ENCODE measurements around the gene SYNE1. TPM values are rescaled to one million over a fixed set of nuclear protein-coding genes. Genes with fewer than 3 reads are reported as not detected.

SYNE1 gene
- total RNA-seq, 1 experiment from 2014 or later, result 23.0 TPM

- TF ChIP-seq, protein P1, sequence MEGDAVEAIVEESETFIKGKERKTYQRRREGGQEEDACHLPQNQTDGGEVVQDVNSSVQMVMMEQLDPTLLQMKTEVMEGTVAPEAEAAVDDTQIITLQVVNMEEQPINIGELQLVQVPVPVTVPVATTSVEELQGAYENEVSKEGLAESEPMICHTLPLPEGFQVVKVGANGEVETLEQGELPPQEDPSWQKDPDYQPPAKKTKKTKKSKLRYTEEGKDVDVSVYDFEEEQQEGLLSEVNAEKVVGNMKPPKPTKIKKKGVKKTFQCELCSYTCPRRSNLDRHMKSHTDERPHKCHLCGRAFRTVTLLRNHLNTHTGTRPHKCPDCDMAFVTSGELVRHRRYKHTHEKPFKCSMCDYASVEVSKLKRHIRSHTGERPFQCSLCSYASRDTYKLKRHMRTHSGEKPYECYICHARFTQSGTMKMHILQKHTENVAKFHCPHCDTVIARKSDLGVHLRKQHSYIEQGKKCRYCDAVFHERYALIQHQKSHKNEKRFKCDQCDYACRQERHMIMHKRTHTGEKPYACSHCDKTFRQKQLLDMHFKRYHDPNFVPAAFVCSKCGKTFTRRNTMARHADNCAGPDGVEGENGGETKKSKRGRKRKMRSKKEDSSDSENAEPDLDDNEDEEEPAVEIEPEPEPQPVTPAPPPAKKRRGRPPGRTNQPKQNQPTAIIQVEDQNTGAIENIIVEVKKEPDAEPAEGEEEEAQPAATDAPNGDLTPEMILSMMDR (IDR thresholded peaks at IDR 0.05; ENCODE audit: insufficient read depth in 1 of 2, low read depth in 1 of 2, low read length in 1 of 2, severe bottlenecking in 1 of 2, unreplicated experiment in 1 of 2), result no peak
- H3K9me3 ChIP-seq, result no peaks in the 10 kb centered on the region
- ChIA-PET POLR2A (no interaction called here), CTCF (no interaction called here)
- no peak overlapping the region for H3K4me3 ChIP-seq (ENCODE audit: low read depth, low read length)
- intact Hi-C loops (cut with micrococcal nuclease; ENCODE audit: unreplicated experiment), result loop anchor here (1.0 kb wide), 1 partner anchor 25 kb away; no protein-coding TSS in a partner anchor
- Mint-ChIP-seq H3K4me1 (ENCODE audit: low read depth, unreplicated experiment) (no peaks in the 10 kb centered on the region), H3K9me3 (ENCODE audit: unreplicated experiment) (no peaks in the 10 kb centered on the region), H3K4me3 (ENCODE audit: unreplicated experiment) (no peak overlapping the region), H3K36me3 (ENCODE audit: insufficient read depth, unreplicated experiment) (no peaks in the 10 kb centered on the region), H3K27me3 (ENCODE audit: insufficient read depth, unreplicated experiment) (no peaks in the 10 kb centered on the region), H3K27ac (ENCODE audit: unreplicated experiment) (no peak overlapping the region)
- H3K36me3 ChIP-seq (ENCODE audit: control insufficient read depth, insufficient read depth, low read length), result no peaks in the 10 kb centered on the region
- no TSS peak for BruUV-seq (replicated peaks)
- no peaks in the 10 kb centered on the region for H3K27me3 ChIP-seq (replicated peaks; ENCODE audit: control insufficient read depth, insufficient read depth, low read length)
- no peak for DNase-seq
- no peaks in the 10 kb centered on the region for H3K4me1 ChIP-seq
Observed at GRCh38 chr6:152087701-152088100, 549.5 kb downstream of the SYNE1 start.

DNA sequence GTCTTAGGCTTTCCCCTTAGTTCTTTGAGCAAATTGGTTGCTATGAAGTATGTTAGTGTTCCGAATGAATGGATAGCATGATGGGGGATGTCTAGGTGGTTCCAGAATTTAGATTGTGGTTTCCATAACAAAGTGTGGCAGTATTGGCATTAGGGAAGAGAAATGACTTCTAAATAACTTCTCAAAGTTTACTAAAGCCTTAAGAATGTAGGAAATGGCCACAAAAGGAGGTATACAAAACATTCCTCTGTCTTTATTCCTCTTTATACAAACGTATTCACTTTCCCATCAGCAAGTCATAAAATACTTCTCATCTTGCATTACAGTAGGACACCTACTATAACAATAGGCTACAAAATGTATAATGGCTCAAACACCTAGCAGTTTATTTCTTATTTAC lies 550.1 kb downstream of the SYNE1 start:
- no peak for DNase-seq
- Mint-ChIP-seq H3K27me3 (ENCODE audit: insufficient read depth, unreplicated experiment) (no peaks in the 10 kb centered on the region), H3K4me3 (ENCODE audit: unreplicated experiment) (no peak overlapping the region), H3K9me3 (ENCODE audit: unreplicated experiment) (no peaks in the 10 kb centered on the region), H3K36me3 (ENCODE audit: insufficient read depth, unreplicated experiment) (no peaks in the 10 kb centered on the region), H3K4me1 (ENCODE audit: low read depth, unreplicated experiment) (no peaks in the 10 kb centered on the region), H3K27ac (ENCODE audit: unreplicated experiment) (no peak overlapping the region)
- ChIA-PET CTCF (no interaction called here), POLR2A (no interaction called here)
- no peaks in the 10 kb centered on the region for H3K9me3 ChIP-seq
- intact Hi-C loops (cut with micrococcal nuclease; ENCODE audit: unreplicated experiment), result no loop called here
- TF ChIP-seq, protein P1 (IDR thresholded peaks at IDR 0.05; ENCODE audit: insufficient read depth in 1 of 2, low read depth in 1 of 2, low read length in 1 of 2, severe bottlenecking in 1 of 2, unreplicated experiment in 1 of 2), result no peak
- BruUV-seq (replicated peaks), result no TSS peak
- H3K27me3 ChIP-seq (replicated peaks; ENCODE audit: control insufficient read depth, insufficient read depth, low read length), result no peaks in the 10 kb centered on the region
- H3K4me3 ChIP-seq (ENCODE audit: low read depth, low read length), result no peak overlapping the region
- H3K36me3 ChIP-seq (ENCODE audit: control insufficient read depth, insufficient read depth, low read length), result no peaks in the 10 kb centered on the region
- H3K4me1 ChIP-seq, result no peaks in the 10 kb centered on the region

DNA sequence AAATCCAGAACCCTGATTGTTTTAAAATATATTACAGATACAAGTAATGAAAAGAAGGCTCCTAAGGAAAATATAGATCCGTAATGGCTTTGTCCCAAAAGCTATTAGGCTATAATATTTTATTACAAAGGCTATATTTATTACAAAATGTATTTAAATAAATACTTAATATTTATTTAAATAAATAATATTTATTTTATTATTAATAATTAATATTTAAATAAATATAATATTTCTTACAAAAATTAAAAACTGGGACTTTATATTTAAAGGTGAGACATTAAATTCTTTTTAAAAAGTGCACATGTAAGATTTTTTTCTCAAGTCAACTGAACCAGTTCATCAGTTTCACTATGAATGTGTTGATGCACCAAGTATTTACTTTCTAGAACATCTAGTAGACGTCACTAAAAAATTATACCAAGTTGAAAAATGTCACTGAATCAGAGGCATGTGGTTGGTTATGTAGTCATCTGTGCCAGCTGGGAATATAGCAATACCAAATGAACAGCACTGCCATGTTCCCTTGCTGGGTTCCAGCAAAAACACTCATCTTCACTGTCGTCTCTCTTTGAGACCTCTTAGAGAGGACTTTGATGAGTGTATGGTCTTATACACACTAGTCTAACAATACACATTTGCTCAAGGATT lies 550.8 kb downstream of the SYNE1 start:
- no peaks in the 10 kb centered on the region for H3K36me3 ChIP-seq (ENCODE audit: control insufficient read depth, insufficient read depth, low read length)
- ChIA-PET POLR2A (no interaction called here), CTCF (no interaction called here)
- no peaks in the 10 kb centered on the region for H3K27me3 ChIP-seq (replicated peaks; ENCODE audit: control insufficient read depth, insufficient read depth, low read length)
- no peaks in the 10 kb centered on the region for H3K4me1 ChIP-seq
- no peak overlapping the region for H3K4me3 ChIP-seq (ENCODE audit: low read depth, low read length)
- Mint-ChIP-seq H3K36me3 (ENCODE audit: insufficient read depth, unreplicated experiment) (no peaks in the 10 kb centered on the region), H3K27ac (ENCODE audit: unreplicated experiment) (no peak overlapping the region), H3K9me3 (ENCODE audit: unreplicated experiment) (no peaks in the 10 kb centered on the region), H3K27me3 (ENCODE audit: insufficient read depth, unreplicated experiment) (peaks cover 2% of the 10 kb centered on the region), H3K4me1 (ENCODE audit: low read depth, unreplicated experiment) (no peaks in the 10 kb centered on the region), H3K4me3 (ENCODE audit: unreplicated experiment) (no peak overlapping the region)
- intact Hi-C loops (cut with micrococcal nuclease; ENCODE audit: unreplicated experiment), result no loop called here
- H3K9me3 ChIP-seq, result no peaks in the 10 kb centered on the region
- BruUV-seq (replicated peaks), result no TSS peak
- TF ChIP-seq, protein P1 (IDR thresholded peaks at IDR 0.05; ENCODE audit: insufficient read depth in 1 of 2, low read depth in 1 of 2, low read length in 1 of 2, severe bottlenecking in 1 of 2, unreplicated experiment in 1 of 2), result no peak
- DNase-seq, result no peak

Measured in Caco-2 (cell line).